Measurements from ENCODE around the gene CCT8L2. TPM values are rescaled to one million over a fixed set of nuclear protein-coding genes. Genes with fewer than 3 reads are reported as not detected.
"Not testable (repeated sequence)": the region's sequence is repeated elsewhere in the genome, so short reads cannot be mapped to it uniquely, and the experiment has no call there.

CCT8L2 gene
- total and polyA plus RNA-seq, 2 of the 13 experiments (the other 11 are each of a cell fraction or from before 2014, with no cell fraction given): not detected

- Histone ChIP-seq H3K27ac (ENCODE audit: extremely low read length, insufficient read depth, low read length) (no peak overlapping the region), H3K9ac (ENCODE audit: insufficient read depth, low read depth, low read length) (no peak overlapping the region), H3K4me1 (ENCODE audit: insufficient read depth, low read length) (no peaks in the 10 kb centered on the region), H3K27me3 (ENCODE audit: control insufficient read depth in 1 of 2, insufficient read depth in 2 of 2, low read length in 2 of 2) (no peaks in the 10 kb centered on the region), H3K4me2 (ENCODE audit: low read depth, low read length) (no peak overlapping the region), H2AFZ (ENCODE audit: low read length) (no peak overlapping the region), H3K9me3 (ENCODE audit: low read length) (no peaks in the 10 kb centered on the region), H3K79me2 (ENCODE audit: insufficient read depth, low read length) (no peaks in the 10 kb centered on the region), H3K36me3 (replicated peaks in 1 of 2; ENCODE audit: control insufficient read depth in 1 of 2, insufficient read depth in 2 of 2, low read length in 2 of 2) (no peaks in the 10 kb centered on the region), H4K20me1 (ENCODE audit: insufficient read depth, low read length) (no peaks in the 10 kb centered on the region), H3K4me3 (replicated peaks in 1 of 3; ENCODE audit: insufficient read depth in 1 of 3, low read depth in 2 of 3, low read length in 3 of 3) (no peak overlapping the region)
- in situ Hi-C loops (cut with HindIII; ENCODE audit: extremely low pct_ligation_motif_present, low pct_unique_long_range_greater_than_20kb) (no loop called here), intact Hi-C loops (cut with micrococcal nuclease; ENCODE audit: unreplicated experiment) (no loop called here)
- no peak for DNase-seq (ENCODE audit: low spot score)
- CTCF ChIA-PET (ENCODE audit: low intra/inter-chr PET ratio, low total read pairs): no interaction called here
- no TSS peak for BruUV-seq (replicated peaks)
- 85% methylated on average over 78 of the region's 100 CpGs for WGBS (ENCODE audit: low lambda C conversion rate)
- TF ChIP-seq PPARG (CRISPR knock-in tag; conservative IDR thresholded peaks at IDR 0.05) (no peak), ZNF570 (CRISPR knock-in tag; IDR thresholded peaks at IDR 0.05; ENCODE audit: borderline replicate concordance) (no peak), ZNF782 (CRISPR knock-in tag; IDR thresholded peaks at IDR 0.05; ENCODE audit: borderline replicate concordance) (no peak), SRF (IDR thresholded peaks at IDR 0.05; ENCODE audit: low read depth, low read length) (no peak), ATF7 (IDR thresholded peaks at IDR 0.05) (no peak), ATF7 (CRISPR knock-in tag; IDR thresholded peaks at IDR 0.05) (no peak), EP300 (IDR thresholded peaks at IDR 0.05; ENCODE audit: low read depth in 2 of 2, low read length in 2 of 2) (no peak), EP300 (CRISPR knock-in tag; IDR thresholded peaks at IDR 0.05; ENCODE audit: borderline replicate concordance) (no peak), RXRB (CRISPR knock-in tag; IDR thresholded peaks at IDR 0.05; ENCODE audit: borderline replicate concordance) (no peak), MAF1 (CRISPR knock-in tag; IDR thresholded peaks at IDR 0.05; ENCODE audit: borderline replicate concordance) (no peak), FOXO4 (CRISPR knock-in tag; conservative IDR thresholded peaks at IDR 0.05) (no peak), ZFP91 (CRISPR knock-in tag; IDR thresholded peaks at IDR 0.05; ENCODE audit: borderline replicate concordance) (no peak), HNRNPUL1 (IDR thresholded peaks at IDR 0.05; ENCODE audit: low read depth, low read length) (no peak), TARDBP (CRISPR knock-in tag; IDR thresholded peaks at IDR 0.05) (no peak)
- no peak for ATAC-seq
- POLR2A ChIA-PET: no interaction called here
- FAIRE-seq: no peak
Measured at GRCh38 chr22:16601437-16602223, 9.0 kb upstream of the CCT8L2 start.

GRCh38 chr22:16600644-16601436 is 8.2 kb upstream of the CCT8L2 start:
- BruUV-seq (replicated peaks); intact Hi-C loops (cut with micrococcal nuclease; ENCODE audit: unreplicated experiment); ATAC-seq; POLR2A ChIA-PET; H3K9me3 ChIP-seq (ENCODE audit: low read length); H3K27ac ChIP-seq (ENCODE audit: extremely low read length, insufficient read depth, low read length); CTCF ChIA-PET (ENCODE audit: low intra/inter-chr PET ratio, low total read pairs); H3K9ac ChIP-seq (ENCODE audit: insufficient read depth, low read depth, low read length); H3K79me2 ChIP-seq (ENCODE audit: insufficient read depth, low read length); H3K4me2 ChIP-seq (ENCODE audit: low read depth, low read length); H4K20me1 ChIP-seq (ENCODE audit: insufficient read depth, low read length); H3K36me3 ChIP-seq (replicated peaks in 1 of 2; ENCODE audit: control insufficient read depth in 1 of 2, insufficient read depth in 2 of 2, low read length in 2 of 2); H2AFZ ChIP-seq (ENCODE audit: low read length); FAIRE-seq; DNase-seq (ENCODE audit: low spot score); H3K27me3 ChIP-seq (ENCODE audit: control insufficient read depth in 1 of 2, insufficient read depth in 2 of 2, low read length in 2 of 2); H3K4me1 ChIP-seq (ENCODE audit: insufficient read depth, low read length); in situ Hi-C loops (cut with HindIII; ENCODE audit: extremely low pct_ligation_motif_present, low pct_unique_long_range_greater_than_20kb); H3K4me3 ChIP-seq (replicated peaks in 1 of 3; ENCODE audit: insufficient read depth in 1 of 3, low read depth in 2 of 3, low read length in 3 of 3): not testable (repeated sequence)
- 59% methylated on average over 45 of the region's 71 CpGs for WGBS (ENCODE audit: low lambda C conversion rate)

Data from HepG2 (cell line).